K562 (cell line): ENCODE results near the gene COLEC12.

ENCODE experiments used
- CTCF ChIP-seq, 3 experiments: IDR thresholded peaks in 2 of 3; conservative IDR thresholded peaks in 1 of 3; 2 replicates each; pipeline ENCODE4 v1.5.1; 2011 to 2012; ENCODE audit warnings: low read length in 3 of 3, mild to moderate bottlenecking in 3 of 3, control low read depth in 2 of 3, improper control_type of control experiment in 1 of 3, inconsistent platforms in 1 of 3, low read depth in 1 of 3, mixed read lengths in 1 of 3, moderate library complexity in 1 of 3; ENCODE audit not compliant: insufficient read depth in 2 of 3
- EZH2 ChIP-seq: IDR thresholded peaks from 2 replicates; pipeline ENCODE4 v1.6.1; 2012; ENCODE audit warnings: low read depth, mild to moderate bottlenecking, inconsistent platforms, low read length, borderline replicate concordance
- FOXP1 ChIP-seq: sonication (generic); formaldehyde crosslinking; IDR thresholded peaks from 2 replicates; pipeline ENCODE4 v1.8.0; 2022; ENCODE audit warnings: mild to moderate bottlenecking, missing genetic modification reagents
- HCFC1 ChIP-seq: IDR thresholded peaks from 2 replicates; pipeline ENCODE4 v1.6.1; 2012; ENCODE audit warnings: low read depth, low read length, improper control_type of control experiment
- MAFF ChIP-seq: IDR thresholded peaks from 2 replicates; pipeline ENCODE4 v1.6.1; 2012; ENCODE audit warnings: low read length, improper control_type of control experiment
- SMAD1 ChIP-seq: fragments of 150-350 bp; IDR thresholded peaks from 2 replicates; pipeline ENCODE4 v1.6.1; 2014; ENCODE audit warnings: low read length, low read depth; ENCODE audit not compliant: partially characterized antibody
- SMAD2 ChIP-seq: fragments of 150-350 bp; IDR thresholded peaks from 2 replicates; pipeline ENCODE4 v1.6.1; 2014; ENCODE audit warnings: low read depth, mild to moderate bottlenecking, low read length
- SP2 ChIP-seq: IDR thresholded peaks from 2 replicates; pipeline ENCODE4 v1.6.1; 2011; ENCODE audit warnings: mild to moderate bottlenecking, low read depth, low read length, moderate library complexity; ENCODE audit not compliant: poor library complexity, severe bottlenecking; ENCODE audit errors: extremely low read depth
- TAF1 ChIP-seq: IDR thresholded peaks from 2 replicates; pipeline ENCODE4 v1.6.1; 2011; ENCODE audit warnings: mild to moderate bottlenecking, low read length, moderate library complexity; ENCODE audit not compliant: insufficient read depth, control insufficient read depth, severe bottlenecking; ENCODE audit errors: extremely low read depth
- TRIM28 ChIP-seq: fragments of 450-650 bp; IDR thresholded peaks from 2 replicates; pipeline ENCODE4 v1.6.1; 2017
- TF ChIP-seq, protein P1 (sequence below): fragments of 450-650 bp; formaldehyde crosslinking; IDR thresholded peaks from 2 replicates; pipeline ENCODE4 v1.4.0; 2020; ENCODE audit warnings: mild to moderate bottlenecking, mixed read lengths
- TF ChIP-seq, protein P2 (sequence below), 2 experiments: IDR thresholded peaks; 2 replicates each; pipeline ENCODE4 v1.6.1; 2011; ENCODE audit warnings: borderline replicate concordance in 1 of 2, control low read depth in 1 of 2, low read depth in 1 of 2, low read length in 1 of 2, mild to moderate bottlenecking in 1 of 2, mixed read lengths in 1 of 2, moderate library complexity in 1 of 2; ENCODE audit not compliant: insufficient read depth in 1 of 2, insufficient read length in 1 of 2, poor library complexity in 1 of 2, severe bottlenecking in 1 of 2; ENCODE audit errors: extremely low read depth in 1 of 2

GRCh38 chr18:354471-354870 lies 146.0 kb downstream of the COLEC12 start:
- TF ChIP-seq, protein P1, sequence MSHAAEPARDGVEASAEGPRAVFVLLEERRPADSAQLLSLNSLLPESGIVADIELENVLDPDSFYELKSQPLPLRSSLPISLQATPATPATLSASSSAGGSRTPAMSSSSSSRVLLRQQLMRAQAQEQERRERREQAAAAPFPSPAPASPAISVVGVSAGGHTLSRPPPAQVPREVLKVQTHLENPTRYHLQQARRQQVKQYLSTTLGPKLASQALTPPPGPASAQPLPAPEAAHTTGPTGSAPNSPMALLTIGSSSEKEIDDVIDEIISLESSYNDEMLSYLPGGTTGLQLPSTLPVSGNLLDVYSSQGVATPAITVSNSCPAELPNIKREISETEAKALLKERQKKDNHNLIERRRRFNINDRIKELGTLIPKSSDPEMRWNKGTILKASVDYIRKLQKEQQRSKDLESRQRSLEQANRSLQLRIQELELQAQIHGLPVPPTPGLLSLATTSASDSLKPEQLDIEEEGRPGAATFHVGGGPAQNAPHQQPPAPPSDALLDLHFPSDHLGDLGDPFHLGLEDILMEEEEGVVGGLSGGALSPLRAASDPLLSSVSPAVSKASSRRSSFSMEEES (CRISPR knock-in tag): no peak
- TF ChIP-seq CTCF (IDR thresholded peaks at IDR 0.05 in 2 of 3, conservative IDR thresholded peaks at IDR 0.05 in 1 of 3; ENCODE audit: insufficient read depth in 2 of 3, low read depth in 1 of 3, low read length in 3 of 3) (no peak), FOXP1 (CRISPR knock-in tag) (no peak), MAFF (no peak), EZH2 (no peak), HCFC1 (no peak), TAF1 (no peak), SMAD2 (no peak), TRIM28 (no peak), SP2 (no peak), SMAD1 (no peak)
- TF ChIP-seq, protein P2, sequence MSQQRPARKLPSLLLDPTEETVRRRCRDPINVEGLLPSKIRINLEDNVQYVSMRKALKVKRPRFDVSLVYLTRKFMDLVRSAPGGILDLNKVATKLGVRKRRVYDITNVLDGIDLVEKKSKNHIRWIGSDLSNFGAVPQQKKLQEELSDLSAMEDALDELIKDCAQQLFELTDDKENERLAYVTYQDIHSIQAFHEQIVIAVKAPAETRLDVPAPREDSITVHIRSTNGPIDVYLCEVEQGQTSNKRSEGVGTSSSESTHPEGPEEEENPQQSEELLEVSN (IDR thresholded peaks at IDR 0.05; ENCODE audit: borderline replicate concordance in 1 of 2, extremely low read depth in 1 of 2, insufficient read depth in 1 of 2, insufficient read length in 1 of 2, low read depth in 1 of 2, low read length in 1 of 2, poor library complexity in 1 of 2, severe bottlenecking in 1 of 2): no peak
